Muscle of leg (tissue), 16 donors: Measurements from ENCODE around the gene EFNA3. TPM values are rescaled to one million over a fixed set of nuclear protein-coding genes. Genes with fewer than 3 reads are reported as not detected.
A peak's percentile ranks its signal among the peaks of the same experiment; 100 is the strongest.

Source experiments
- DNase-seq: peaks from one replicate; pipeline ENCODE4 v3.0.0; 2013
- H3K27ac ChIP-seq: one replicate; pipeline ENCODE4 v1.5.1; 2013; ENCODE audit warnings: mild to moderate bottlenecking, low read length, control low read depth
- H3K27me3 ChIP-seq: one replicate; pipeline ENCODE4 v1.6.1; 2013; ENCODE audit warnings: low read length; ENCODE audit not compliant: control insufficient read depth, insufficient read depth
- H3K36me3 ChIP-seq: one replicate; pipeline ENCODE4 v1.6.1; 2013; ENCODE audit warnings: low read length; ENCODE audit not compliant: control insufficient read depth, insufficient read depth
- H3K4me1 ChIP-seq: one replicate; pipeline ENCODE4 v1.6.1; 2013; ENCODE audit warnings: low read length; ENCODE audit not compliant: control insufficient read depth, insufficient read depth
- H3K4me3 ChIP-seq: one replicate; pipeline ENCODE4 v1.5.1; 2013; ENCODE audit warnings: low read length, control low read depth
- H3K9me3 ChIP-seq: replicated peaks from 2 replicates; pipeline ENCODE4 v1.6.1; 2013; ENCODE audit warnings: low read depth, low read length; ENCODE audit not compliant: control insufficient read depth
- WGBS: methylation state at CpG from one replicate; pipeline ENCODE4 v1.1.5; 2013; ENCODE audit warnings: missing lambda C conversion rate; ENCODE audit not compliant: insufficient coverage; 5-methylcytosine and 5-hydroxymethylcytosine counted together
- long read RNA-seq, 11 donors: transcript quantifications; one replicate each; lab custom pipeline, GENCODE V29; 2026
- polyA plus RNA-seq, 8 donors: library from polyadenylated mRNA; unstranded; fragments of 120-200 nt; gene quantifications; one replicate each; pipeline versions ENCODE4 v1.2.1 to v1.2.3, GENCODE V29; 2013; ENCODE audit warnings: inconsistent platforms in 1 of 8, low replicate concordance in 1 of 8; ENCODE audit not compliant: insufficient read length in 8 of 8, insufficient read depth in 1 of 8
- total RNA-seq: library from RNA; stranded (reverse); fragments of 120-200 nt; gene quantifications from one replicate; pipeline ENCODE4 v1.2.4, GENCODE V29; 2013

The EFNA3 gene, protein sequence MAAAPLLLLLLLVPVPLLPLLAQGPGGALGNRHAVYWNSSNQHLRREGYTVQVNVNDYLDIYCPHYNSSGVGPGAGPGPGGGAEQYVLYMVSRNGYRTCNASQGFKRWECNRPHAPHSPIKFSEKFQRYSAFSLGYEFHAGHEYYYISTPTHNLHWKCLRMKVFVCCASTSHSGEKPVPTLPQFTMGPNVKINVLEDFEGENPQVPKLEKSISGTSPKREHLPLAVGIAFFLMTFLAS
- total RNA-seq: 2.1 TPM
- 1 to 10 TPM; 1.7 to 3.9 (median 2.3) TPM for polyA plus RNA-seq
- long read RNA-seq, donor 1: 0 reads
- long read RNA-seq, donor 2: 0 reads
- long read RNA-seq, donor 3: 0 reads
- long read RNA-seq, donor 4: 0 reads
- long read RNA-seq, donor 5: 0 reads
- long read RNA-seq, donor 6: 0 reads
- long read RNA-seq, donor 7, partial matches to known transcripts: 0 of 1 reads
- long read RNA-seq, donor 7, other reads (novel, unspliced or antisense): 0 of 1 reads
- long read RNA-seq, donor 8: 0 reads
- long read RNA-seq, donor 9: 0 reads
- long read RNA-seq, donor 10: 0 reads
- long read RNA-seq, donor 11: 0 reads

DNA sequence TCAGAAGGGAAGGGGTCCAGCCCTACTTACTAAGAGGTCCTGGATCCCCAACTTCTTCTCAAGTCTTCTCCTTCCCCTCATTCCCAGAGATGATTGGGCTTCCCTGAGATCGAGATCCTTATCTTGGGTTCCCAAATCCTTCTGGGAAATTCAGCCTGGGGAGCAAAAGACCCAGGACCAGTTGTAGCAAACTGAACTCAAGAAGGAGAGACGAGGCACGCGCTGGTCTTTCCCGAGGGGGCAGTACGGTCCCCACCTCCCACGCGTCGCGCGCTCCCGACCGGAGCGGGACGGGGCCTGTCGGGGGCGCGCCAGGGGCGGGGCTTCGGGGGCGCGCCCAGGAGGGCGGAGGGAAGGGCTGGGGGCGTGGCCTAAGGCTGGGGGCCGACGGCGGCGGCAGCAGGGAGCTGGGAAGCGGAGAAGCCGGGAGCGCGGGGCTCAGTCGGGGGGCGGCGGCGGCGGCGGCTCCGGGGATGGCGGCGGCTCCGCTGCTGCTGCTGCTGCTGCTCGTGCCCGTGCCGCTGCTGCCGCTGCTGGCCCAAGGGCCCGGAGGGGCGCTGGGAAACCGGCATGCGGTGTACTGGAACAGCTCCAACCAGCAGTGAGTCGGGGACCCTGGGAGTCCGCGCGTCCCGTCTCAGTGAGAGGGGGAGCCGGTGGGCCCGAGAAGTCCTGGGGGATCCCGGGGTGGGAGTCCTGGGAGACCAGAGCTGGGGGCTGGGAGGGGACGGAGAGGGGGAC is at the start of gene EFNA3:
Gene EFNA3, plus strand, starts transcription at position 369 of the 741 bp plus-strand sequence. Its CDS starts 105 bp downstream, at position 474.
- no peaks in the 10 kb centered on the region for H3K9me3 ChIP-seq
- H3K27ac ChIP-seq: no peak within 1 kb of the TSS
- H3K27me3 ChIP-seq: peaks cover 68% of the 10 kb centered on the region
- H3K36me3 ChIP-seq: no peaks in the 10 kb centered on the region
- H3K4me1 ChIP-seq: peaks cover 50% of the 10 kb centered on the region
- DNase-seq: peak; percentile 78
- H3K4me3 ChIP-seq: peak within 1 kb of the TSS; percentile 26
- WGBS: 1% methylated on average over 52 of the region's 59 CpGs

DNA sequence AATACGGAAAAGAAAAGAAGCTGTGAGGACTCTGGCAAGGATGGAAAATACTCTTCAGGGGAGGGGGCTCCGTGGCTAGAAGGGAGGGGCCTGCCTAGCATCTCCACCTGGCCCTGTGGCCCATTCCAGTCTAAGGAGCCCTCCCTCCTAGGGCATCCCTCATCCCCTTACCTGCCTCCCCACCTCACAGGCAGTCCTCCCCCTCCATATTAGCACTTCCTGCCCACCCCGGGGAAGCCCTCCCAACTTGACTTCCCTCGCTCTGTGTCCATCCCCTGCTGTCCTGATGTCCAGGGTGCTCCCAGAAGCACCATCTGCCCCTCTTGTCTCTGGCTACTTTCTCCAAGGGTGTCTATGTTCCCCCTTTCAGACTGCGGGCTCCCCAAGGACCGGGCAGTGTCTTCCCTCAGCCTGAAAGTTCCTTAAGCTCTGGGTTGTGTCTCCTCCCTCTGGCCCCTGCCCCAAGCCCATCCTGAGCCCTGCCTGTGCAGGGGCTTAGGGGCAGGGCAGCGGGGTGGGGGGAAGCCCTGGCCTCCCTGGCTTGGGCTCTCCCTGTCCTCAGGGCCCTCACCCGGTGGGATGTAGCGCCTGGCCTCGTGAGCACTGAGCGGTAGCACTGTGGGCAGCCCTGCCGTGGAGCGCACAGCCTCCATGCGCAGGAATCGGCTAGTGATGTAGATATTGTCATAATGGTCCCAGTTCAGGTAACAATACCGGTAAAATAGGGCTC is 49.0 kb upstream of the EFNA3 start:
- Histone ChIP-seq H3K9me3 (no peaks in the 10 kb centered on the region), H3K4me3 (no peak overlapping the region), H3K36me3 (no peaks in the 10 kb centered on the region), H3K27me3 (peaks cover 2% of the 10 kb centered on the region), H3K27ac (no peak overlapping the region), H3K4me1 (no peaks in the 10 kb centered on the region)
- no peak for DNase-seq
- 72% methylated on average over 12 of the region's 16 CpGs for WGBS

DNA sequence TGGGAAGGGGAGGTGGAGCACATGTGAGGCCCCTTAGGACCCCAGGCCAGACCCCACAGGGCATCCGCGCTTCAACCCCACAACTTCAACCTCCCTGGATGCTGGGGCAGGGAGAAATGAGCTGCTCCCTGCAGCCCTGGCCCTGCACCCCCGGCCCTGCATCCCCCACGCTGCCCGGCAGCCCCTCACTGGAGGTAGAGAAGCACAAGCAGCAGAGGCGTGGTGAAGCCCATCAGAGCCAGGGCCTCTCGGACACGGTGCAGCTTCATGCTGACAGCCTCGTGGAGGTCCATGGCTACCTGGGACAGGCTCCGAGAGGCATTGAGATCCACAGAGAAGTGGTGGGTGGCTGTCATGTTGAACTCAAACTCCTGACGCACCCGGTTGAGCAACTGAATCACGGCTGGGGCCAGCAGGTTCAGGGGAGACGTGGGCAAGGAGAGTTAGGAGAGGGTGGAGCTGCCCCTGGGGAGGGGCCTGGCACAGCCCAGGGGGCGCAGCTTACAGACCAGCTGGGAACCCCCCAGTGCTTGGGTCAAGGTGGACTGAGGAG is 48.3 kb upstream of the EFNA3 start:
- Histone ChIP-seq H3K36me3 (no peaks in the 10 kb centered on the region), H3K27ac (no peak overlapping the region), H3K27me3 (peaks cover 2% of the 10 kb centered on the region), H3K4me3 (no peak overlapping the region), H3K9me3 (no peaks in the 10 kb centered on the region), H3K4me1 (no peaks in the 10 kb centered on the region)
- WGBS: 83% methylated on average over 13 of the region's 15 CpGs
- DNase-seq: no peak

DNA sequence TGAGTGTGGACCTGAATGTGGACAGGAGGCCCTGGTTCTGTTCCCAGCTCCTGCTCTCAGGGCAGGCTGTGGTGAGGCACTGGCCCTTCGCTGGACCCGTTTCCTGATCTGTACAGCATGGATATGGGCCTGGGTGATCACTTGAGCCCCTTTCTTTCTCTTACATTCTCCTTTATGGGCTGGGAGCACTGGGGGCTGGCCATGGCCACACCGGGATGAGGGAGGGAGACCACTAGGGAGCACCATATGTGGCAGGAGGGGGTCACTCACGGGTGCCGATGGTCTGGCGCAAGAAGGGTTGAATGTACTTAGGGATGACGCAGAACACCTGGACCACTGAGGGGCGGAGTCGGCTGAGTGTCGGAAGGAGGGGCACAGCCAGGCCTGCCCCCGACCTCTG is 47.7 kb upstream of the EFNA3 start:
- no peak overlapping the region for H3K4me3 ChIP-seq
- H3K36me3 ChIP-seq: no peaks in the 10 kb centered on the region
- no peaks in the 10 kb centered on the region for H3K4me1 ChIP-seq
- H3K27ac ChIP-seq: no peak overlapping the region
- 73% methylated on average over 10 of the region's 11 CpGs for WGBS
- peaks cover 2% of the 10 kb centered on the region for H3K27me3 ChIP-seq
- DNase-seq: no peak
- no peaks in the 10 kb centered on the region for H3K9me3 ChIP-seq

DNA sequence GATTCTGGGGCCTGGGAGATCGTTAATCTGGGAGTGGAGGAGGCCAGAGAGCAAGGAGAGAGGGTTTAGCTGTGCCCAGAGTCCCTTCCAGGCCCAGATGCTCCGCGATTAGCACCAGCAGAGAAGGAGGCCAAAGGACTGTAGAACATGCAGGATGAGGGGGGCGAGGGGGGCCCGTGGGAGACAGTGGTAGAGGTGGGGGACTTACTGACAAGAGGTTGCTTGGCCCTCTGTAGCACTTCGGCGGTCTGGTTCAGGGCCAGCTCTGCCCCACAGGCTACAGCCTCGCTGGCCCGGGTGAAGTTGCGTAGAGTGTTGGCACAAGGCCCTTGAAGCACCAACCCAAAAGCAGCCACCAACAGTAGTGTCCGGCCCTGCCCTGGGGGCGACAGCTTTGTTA is 45.8 kb upstream of the EFNA3 start:
- H3K27me3 ChIP-seq: peaks cover 4% of the 10 kb centered on the region
- whole genome bisulfite sequencing: 76% methylated on average over 6 of the region's 12 CpGs
- no peaks in the 10 kb centered on the region for H3K9me3 ChIP-seq
- H3K4me1 ChIP-seq: no peaks in the 10 kb centered on the region
- no peak overlapping the region for H3K4me3 ChIP-seq
- no peaks in the 10 kb centered on the region for H3K36me3 ChIP-seq
- H3K27ac ChIP-seq: no peak overlapping the region
- DNase-seq: no peak

DNA sequence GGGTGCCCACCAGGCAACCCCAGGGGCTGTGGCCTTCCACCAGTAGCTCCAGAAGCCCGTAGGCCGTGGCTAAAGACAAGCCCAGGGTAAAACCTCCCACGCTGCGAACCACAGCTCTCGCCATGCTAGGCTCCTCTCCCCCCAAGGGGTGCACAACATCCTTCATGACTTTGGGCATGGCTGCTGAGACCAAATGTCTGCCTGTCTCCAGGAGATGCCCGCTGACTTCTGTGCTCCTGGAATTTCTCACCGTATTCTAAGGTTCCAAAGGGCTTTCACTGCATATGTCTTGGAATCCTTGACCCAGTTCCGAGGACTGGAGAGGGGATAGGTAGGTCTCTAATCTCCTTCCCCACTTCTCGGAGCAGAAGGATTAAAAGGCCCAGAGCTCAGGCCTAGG is 45.1 kb upstream of the EFNA3 start, which contains the start of the genes DCST1 and DCST2:
Gene DCST1, plus strand, starts transcription at position 301 of the 400 bp plus-strand sequence. CDS start 213 bp downstream, outside the sequence.
Gene DCST2, minus strand, starts transcription at position 258 of the 400 bp plus-strand sequence. Its CDS starts 80 bp downstream, at position 178.
- Histone ChIP-seq H3K4me1 (no peaks in the 10 kb centered on the region), H3K27me3 (peaks cover 5% of the 10 kb centered on the region), H3K4me3 (no peak within 1 kb of the TSS), H3K27ac (no peak within 1 kb of the TSS), H3K36me3 (no peaks in the 10 kb centered on the region), H3K9me3 (no peaks in the 10 kb centered on the region)
- WGBS: 90% methylated on average over 8 of the region's 9 CpGs
- DNase-seq: no peak

DNA sequence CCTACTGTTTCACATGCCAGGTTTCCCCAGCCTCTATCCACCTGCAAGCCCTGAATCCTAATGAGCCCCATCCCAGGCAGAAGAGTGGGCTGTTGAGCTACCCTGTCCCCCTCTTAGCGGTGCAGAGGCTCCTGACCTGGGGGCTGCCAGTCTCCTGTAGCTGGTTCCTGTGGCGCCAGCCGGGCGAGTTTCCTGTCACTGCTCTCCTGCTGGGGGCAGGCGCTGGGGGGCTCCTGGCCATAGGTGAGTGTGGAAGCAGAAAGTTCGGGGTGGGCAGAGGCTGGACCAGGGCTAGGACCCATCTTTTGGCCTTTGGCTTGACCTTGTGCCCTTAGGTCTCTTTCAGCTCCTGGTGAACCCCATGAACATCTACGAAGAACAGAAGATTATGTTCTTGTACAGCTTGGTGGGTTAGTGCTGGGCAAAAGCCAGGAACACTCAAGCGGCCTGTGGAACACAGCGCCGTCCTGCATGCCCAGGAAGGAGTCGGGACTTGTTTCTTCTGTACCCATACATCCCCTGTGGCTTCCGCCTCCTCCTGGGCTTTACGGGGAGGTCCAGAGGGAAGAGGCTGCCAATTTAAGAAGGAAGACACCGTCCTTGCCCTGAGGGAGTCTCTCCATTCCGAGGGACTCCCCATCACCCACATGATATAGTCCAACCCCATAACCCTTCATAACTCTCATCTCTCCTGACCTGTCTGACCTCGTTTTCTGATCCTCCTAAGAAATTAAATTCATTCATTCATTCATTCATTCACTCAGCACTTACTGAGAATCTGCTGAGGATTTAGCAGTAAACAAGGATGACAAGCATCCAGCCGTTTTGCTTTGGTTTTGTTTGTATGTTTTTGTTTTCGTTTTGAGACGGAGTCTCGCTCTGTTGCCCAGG is 44.1 kb upstream of the EFNA3 start:
- no peak for DNase-seq
- WGBS: 85% methylated on average over 14 of the region's 20 CpGs
- no peak overlapping the region for H3K4me3 ChIP-seq
- no peak overlapping the region for H3K27ac ChIP-seq
- no peaks in the 10 kb centered on the region for H3K36me3 ChIP-seq
- H3K9me3 ChIP-seq: no peaks in the 10 kb centered on the region
- H3K27me3 ChIP-seq: peaks cover 7% of the 10 kb centered on the region
- no peaks in the 10 kb centered on the region for H3K4me1 ChIP-seq

DNA sequence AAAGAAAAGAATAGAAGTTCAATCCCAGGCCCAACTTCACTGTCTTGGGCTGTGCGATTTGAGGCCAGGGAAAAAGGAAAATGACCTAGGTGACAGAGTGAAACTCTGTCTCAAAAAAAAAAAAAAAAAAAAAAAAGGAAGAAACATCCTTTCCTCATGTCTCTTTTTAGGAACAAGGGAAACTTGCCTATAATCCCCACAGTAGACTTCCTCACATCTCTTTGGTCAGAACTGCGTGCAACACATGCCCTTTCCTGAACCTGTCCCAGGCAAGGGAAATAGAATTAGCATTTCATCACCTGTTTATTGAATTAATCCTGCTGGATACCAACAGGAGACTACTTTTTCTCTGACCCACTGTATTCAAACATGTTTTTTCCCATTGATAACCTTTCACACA is 42.7 kb upstream of the EFNA3 start:
- Histone ChIP-seq H3K9me3 (no peaks in the 10 kb centered on the region), H3K27ac (no peak overlapping the region), H3K27me3 (peaks cover 7% of the 10 kb centered on the region), H3K4me1 (no peaks in the 10 kb centered on the region), H3K4me3 (no peak overlapping the region), H3K36me3 (no peaks in the 10 kb centered on the region)
- no CpG with 5 or more reads among the region's 2 CpGs for WGBS
- DNase-seq: no peak

DNA sequence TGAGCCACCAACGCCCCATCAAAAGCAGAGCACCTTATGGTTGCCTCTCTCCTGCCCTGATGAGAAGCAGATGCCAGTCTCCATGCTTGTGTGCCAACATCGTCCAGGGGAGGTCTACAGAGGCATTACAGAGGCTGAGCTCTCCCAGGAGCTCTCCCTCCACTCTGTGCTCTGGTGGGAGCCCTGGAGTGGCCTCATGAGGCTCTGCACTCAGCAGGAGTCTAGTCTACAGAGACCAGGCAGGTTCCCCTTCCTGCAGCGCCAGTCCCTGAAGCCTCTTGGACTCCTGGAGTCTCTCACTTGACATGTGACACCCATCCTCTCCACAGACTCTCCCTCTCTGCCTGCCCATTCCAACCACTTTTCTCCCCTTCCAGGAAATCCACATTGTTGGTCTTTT is 41.6 kb upstream of the EFNA3 start:
- Histone ChIP-seq H3K4me1 (no peaks in the 10 kb centered on the region), H3K36me3 (no peaks in the 10 kb centered on the region), H3K27me3 (peaks cover 7% of the 10 kb centered on the region), H3K4me3 (no peak overlapping the region), H3K9me3 (no peaks in the 10 kb centered on the region), H3K27ac (no peak overlapping the region)
- WGBS: 60% methylated on average over 3 of the region's 3 CpGs
- no peak for DNase-seq
